ENCODE measurements around the gene CBFA2T3.

Gene CBFA2T3

GRCh38 chr16:88856828-88857727, 119.9 kb downstream of the CBFA2T3 start, which contains the start of the genes GALNS and TRAPPC2L:
GALNS (minus strand) TSS chr16:88856947; CDS start chr16:88856877, 70 bp downstream.
TRAPPC2L (plus strand) TSS chr16:88857127; CDS start chr16:88857151, 24 bp downstream.
- H3K27ac ChIP-seq (replicated peaks), result peak within 1 kb of the TSS; percentile 75

GRCh38 chr16:88856122-88856827, 120.7 kb downstream of the CBFA2T3 start:
- Histone ChIP-seq H3K27ac (replicated peaks) (peak overlapping the region; percentile 58), H3K4me3 (replicated peaks; ENCODE audit: insufficient read depth, low read length) (peak overlapping the region; percentile 50), H3K27me3 (ENCODE audit: insufficient read depth, poor library complexity, severe bottlenecking) (no peaks in the 10 kb centered on the region)
- TF ChIP-seq REST (IDR thresholded peaks at IDR 0.05; ENCODE audit: insufficient replicate concordance, low read depth), result no peak
- TF ChIP-seq, protein P1, sequence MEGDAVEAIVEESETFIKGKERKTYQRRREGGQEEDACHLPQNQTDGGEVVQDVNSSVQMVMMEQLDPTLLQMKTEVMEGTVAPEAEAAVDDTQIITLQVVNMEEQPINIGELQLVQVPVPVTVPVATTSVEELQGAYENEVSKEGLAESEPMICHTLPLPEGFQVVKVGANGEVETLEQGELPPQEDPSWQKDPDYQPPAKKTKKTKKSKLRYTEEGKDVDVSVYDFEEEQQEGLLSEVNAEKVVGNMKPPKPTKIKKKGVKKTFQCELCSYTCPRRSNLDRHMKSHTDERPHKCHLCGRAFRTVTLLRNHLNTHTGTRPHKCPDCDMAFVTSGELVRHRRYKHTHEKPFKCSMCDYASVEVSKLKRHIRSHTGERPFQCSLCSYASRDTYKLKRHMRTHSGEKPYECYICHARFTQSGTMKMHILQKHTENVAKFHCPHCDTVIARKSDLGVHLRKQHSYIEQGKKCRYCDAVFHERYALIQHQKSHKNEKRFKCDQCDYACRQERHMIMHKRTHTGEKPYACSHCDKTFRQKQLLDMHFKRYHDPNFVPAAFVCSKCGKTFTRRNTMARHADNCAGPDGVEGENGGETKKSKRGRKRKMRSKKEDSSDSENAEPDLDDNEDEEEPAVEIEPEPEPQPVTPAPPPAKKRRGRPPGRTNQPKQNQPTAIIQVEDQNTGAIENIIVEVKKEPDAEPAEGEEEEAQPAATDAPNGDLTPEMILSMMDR (IDR thresholded peaks at IDR 0.05; ENCODE audit: insufficient read depth, low read length), result no peak
- no peak for TF ChIP-seq GABPA (IDR thresholded peaks at IDR 0.05; ENCODE audit: low read depth)
- no peak for TF ChIP-seq POLR2AphosphoS5 (IDR thresholded peaks at IDR 0.05; ENCODE audit: low read depth)
- TF ChIP-seq SPI1 (IDR thresholded peaks at IDR 0.05; ENCODE audit: borderline replicate concordance, low read depth), result no peak
- DNase-seq (ENCODE audit: low read depth in 1 of 2, low spot score in 1 of 2), result peak in 1 of 2 experiments; percentile 24

More at GRCh38 chr16:88856828-88857727, 119.9 kb downstream of the CBFA2T3 start, which contains the start of the genes GALNS and TRAPPC2L:
- Histone ChIP-seq H3K4me3 (replicated peaks; ENCODE audit: insufficient read depth, low read length) (peak within 1 kb of the TSS; percentile 62), H3K27me3 (ENCODE audit: insufficient read depth, poor library complexity, severe bottlenecking) (no peaks in the 10 kb centered on the region)
- peak; percentile 71 to 89 for DNase-seq (ENCODE audit: low read depth in 1 of 2, low spot score in 1 of 2)
- TF ChIP-seq REST (IDR thresholded peaks at IDR 0.05; ENCODE audit: insufficient replicate concordance, low read depth), result no peak
- no peak for TF ChIP-seq SPI1 (IDR thresholded peaks at IDR 0.05; ENCODE audit: borderline replicate concordance, low read depth)
- no peak; the same call in 1 of the 2 replicates for TF ChIP-seq POLR2AphosphoS5 (IDR thresholded peaks at IDR 0.05; ENCODE audit: low read depth)
- TF ChIP-seq GABPA (IDR thresholded peaks at IDR 0.05; ENCODE audit: low read depth), result no peak

- no peak for TF ChIP-seq GABPA (IDR thresholded peaks at IDR 0.05; ENCODE audit: low read depth)
- no peak for TF ChIP-seq SPI1 (IDR thresholded peaks at IDR 0.05; ENCODE audit: borderline replicate concordance, low read depth)
- TF ChIP-seq, protein P1 (IDR thresholded peaks at IDR 0.05; ENCODE audit: insufficient read depth, low read length), result no peak
- TF ChIP-seq REST (IDR thresholded peaks at IDR 0.05; ENCODE audit: insufficient replicate concordance, low read depth), result no peak
- no peak for TF ChIP-seq POLR2AphosphoS5 (IDR thresholded peaks at IDR 0.05; ENCODE audit: low read depth)
- DNase-seq (ENCODE audit: low read depth in 1 of 2, low spot score in 1 of 2), result no peak
- no peaks in the 10 kb centered on the region for H3K27me3 ChIP-seq (ENCODE audit: insufficient read depth, poor library complexity, severe bottlenecking)
- H3K27ac ChIP-seq (replicated peaks), result peak overlapping the region; percentile 58
- H3K4me3 ChIP-seq (replicated peaks; ENCODE audit: insufficient read depth, low read length), result peak overlapping the region; percentile 50
Observed at GRCh38 chr16:88855736-88856121, 121.3 kb downstream of the CBFA2T3 start.

All from HL-60 (cell line).